AG20443 (cell line): Measurements from ENCODE around the gene WASF2.
"Not testable (repeated sequence)": the region's sequence is repeated elsewhere in the genome, so short reads cannot be mapped to it uniquely, and the experiment has no call there.

Experiments used
- DNase-seq: peaks from one replicate; pipeline ENCODE4 v3.0.0; 2012; ENCODE audit warnings: low spot score, mixed read lengths

Gene WASF2

DNA sequence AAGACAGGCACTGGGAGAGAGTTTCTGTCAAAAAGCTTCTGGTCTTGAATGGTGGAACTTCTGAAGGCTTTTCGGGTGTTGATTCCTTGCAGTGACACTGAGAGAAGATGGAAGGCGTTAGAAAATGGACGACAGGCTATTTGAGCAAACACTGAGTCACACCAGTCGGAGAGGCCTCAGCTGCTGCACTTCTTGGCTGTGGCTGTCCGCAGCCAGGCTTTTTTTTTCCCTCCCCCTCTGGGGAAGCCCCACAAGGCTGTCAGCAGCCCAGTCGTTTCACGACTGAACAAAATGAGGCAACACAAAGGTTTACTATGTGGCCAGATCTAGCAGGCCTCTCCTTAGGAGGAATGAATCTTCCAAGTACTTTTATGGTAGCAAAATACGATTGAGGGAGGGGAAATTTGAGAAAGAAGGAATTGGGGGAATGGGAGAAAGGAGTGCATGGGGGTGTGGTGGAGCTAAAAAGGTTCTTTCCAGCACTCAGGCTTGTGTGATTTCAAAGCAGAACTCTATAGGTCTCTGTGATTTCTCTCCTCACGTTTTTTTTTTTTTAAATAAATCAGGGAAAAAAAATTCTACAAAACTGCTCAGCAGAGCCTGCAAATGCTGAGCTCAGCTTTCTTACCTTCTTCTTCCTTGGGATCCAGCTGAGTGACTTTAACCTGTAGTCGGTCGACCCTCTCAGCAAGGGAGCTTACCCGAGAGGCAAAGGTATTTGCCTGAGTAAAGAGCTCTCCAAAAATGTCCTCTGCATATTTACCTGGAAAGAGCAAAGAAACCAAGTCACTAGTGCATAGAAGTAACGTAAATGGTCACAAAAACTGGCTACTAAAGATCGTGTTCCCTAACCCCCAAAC, 71.4 kb downstream of the WASF2 start:
- peak; percentile 95 for DNase-seq

DNA sequence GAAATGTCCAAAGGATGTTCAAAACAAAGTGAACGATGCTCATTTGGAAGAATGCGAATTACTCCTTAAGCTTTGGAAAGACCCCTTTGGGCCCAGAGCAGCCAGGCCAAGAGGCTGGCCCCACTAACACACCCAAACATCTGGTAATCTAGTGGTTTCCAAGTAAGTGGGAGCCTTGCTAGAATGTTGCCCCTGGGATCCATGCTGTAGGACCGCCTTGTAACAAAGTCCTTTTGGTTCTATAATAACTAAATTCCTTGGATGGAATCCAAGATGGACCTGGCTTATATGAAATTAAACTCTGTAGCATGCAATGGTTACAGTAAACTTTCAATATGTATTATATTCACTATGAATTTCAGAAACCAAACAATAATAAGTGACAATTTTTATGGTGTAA, 72.3 kb downstream of the WASF2 start:
- DNase-seq = no peak

DNA sequence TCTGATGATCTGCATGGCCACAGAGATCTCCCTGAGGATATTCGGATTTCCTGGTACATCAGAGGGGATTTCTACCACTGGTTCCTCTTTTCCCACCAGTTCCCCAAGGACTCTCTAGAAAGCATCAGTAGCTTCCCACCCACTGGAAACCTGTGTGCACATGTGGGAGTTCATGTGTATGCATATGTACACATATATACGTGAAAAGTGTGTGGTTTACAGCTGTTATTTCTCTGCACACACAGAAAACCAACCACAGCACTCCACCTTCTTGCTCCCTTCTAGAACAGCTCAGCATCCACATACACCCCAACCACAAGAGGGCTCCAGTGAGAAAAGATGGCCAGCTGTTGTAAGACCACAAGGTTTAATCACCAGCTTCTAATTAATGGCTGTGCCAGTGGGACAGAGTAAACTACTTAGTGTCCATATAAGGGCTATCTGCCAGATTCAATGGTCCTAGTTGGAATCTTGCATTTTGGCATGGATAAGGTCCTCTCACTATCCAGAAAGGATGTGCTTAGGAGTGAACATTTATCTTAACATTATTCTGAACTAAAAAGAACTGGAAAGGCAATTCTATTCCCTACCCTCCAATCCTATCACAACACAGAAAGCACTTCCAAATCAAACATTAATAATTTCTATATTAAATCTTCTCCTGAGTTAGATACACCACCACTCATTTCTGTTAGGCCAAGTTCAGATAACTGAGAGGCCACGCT, 73.4 kb downstream of the WASF2 start:
- DNase-seq = peak; percentile 59

DNA sequence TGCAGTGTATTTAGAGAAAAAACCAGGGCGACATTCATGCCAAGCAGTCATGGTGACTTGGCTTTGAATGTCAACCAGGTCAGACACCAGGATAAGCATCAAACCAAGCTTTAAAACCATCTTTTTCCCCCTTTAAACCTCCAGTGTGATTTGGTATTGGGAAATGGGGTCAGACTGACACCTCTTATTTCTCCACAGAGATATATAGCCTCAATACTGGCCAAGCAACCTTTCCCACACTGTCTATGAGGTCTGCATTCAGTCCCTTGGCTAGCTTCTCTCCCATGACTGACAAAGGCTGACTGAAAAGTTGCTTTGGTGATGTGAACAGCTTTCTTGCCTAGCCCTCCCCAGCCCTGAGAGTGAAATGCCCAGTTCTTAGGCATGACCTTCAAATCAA, 75.9 kb downstream of the WASF2 start:
- no peak for DNase-seq

DNA sequence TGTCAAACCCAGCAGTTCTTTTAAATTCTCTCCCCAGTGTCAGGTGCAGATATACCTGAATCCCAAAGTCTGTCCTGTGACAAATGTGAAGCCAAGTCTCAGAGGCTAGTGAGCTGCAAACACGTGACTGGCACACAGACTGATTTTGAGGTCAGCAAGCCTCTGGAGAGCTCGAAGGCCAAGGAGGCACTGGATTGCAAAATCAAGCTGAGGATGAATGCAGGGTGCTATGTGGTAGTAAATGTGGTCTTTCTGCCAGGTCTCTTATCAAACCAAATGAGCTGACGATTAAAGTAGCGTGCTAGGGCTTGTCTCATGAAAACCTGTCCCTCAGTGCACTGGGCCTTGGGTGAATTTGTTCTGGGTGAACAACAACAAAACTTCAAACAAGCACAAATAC, 77.0 kb downstream of the WASF2 start:
- no peak for DNase-seq

DNA sequence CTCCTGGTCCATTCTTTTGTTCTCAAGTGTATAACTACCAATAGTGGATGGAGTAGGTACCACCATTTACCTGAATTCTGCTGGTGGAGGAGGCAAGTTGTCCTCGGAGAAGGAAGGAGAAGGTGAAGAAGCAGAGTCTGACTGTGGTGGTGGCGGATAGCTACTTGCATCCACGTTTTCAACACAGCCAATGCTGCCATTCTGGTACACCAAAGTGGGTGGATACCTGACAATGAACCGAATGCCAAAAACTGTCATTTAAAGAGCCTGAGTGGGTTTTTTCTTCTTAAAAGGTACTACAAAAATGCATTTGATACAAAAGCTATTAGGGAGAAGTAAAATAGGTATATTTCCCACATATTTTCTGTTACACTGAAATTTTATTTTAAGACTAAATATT, 77.5 kb downstream of the WASF2 start:
- no peak for DNase-seq

DNA sequence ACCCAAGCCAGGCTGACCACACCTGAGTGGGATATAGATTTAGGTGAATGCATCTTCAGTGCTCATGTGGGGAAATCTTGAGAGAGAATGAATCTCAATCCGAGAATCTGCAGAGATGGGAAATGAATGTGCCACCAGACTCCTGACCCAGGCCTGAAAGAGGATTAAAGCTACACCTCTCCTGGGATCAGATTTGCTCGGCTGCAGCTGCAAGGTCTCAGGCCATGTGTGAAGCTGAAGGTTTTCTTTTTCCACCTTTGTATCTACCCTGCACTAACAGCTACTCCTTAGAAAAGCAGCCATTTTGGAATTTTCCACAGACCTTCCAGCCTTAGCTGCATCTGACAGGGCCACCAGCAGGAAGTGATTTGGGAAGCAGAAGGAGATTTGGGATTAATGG, 79.3 kb downstream of the WASF2 start:
- no peak for DNase-seq

DNA sequence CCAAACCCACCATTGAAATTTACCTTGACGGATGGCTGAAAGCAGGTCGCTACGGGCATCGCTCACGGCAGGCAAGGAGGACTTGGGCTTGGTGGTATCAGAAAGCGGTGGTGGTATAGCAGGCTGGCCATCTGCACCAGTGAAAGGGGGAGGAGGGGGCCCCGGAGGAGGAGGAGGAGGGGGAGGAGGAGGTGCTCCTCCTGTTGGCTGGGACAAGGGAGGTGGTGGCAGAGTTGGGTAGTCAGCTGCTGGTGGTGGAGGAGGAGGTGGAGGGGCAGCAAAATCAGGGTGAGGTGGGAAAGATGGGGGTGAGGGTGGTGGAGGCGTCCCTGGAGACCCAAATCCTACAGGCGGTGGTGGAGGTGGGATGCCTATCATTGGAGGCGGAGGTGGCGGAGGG, 80.3 kb downstream of the WASF2 start:
- DNase-seq = no peak

DNA sequence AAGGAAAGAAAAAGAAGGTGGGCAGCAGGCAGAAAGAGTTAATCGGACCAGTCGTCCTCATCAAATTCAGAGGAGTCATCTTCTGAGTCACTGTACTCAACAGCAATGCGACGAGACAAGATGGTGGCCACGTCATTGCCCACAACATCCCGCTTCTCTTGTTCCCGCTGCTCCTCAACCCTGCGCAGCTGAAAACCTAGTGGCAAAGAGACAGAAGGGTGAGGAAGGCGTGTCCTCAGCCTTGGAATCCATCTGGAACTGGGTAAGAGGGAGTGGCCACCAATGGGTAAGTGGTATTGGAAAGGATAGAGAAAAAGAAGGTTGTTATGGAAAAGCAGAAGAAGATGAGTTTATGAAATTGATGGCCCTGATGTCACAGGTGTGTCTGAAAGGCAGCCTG, 81.8 kb downstream of the WASF2 start:
- no peak for DNase-seq

DNA sequence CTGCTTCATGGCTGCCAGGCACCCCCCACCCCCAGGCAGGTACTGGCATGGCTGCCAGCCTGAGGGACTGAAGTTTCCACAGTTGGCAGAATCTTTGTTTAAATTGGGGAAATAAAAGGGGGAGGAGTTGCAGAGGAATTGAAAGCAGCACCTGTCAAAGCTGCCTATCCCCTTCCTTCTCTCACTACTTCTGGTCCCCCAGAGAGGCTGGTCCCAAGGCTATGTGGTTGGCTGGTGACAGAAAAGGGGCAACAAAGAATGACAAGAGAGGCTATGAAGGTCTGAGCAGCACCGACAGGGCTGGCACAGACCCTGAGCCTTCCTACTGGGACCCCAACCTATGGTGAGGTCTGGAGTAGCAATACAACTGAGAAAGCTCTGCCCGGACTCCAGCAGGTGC, 83.2 kb downstream of the WASF2 start:
- not testable (repeated sequence) for DNase-seq

DNA sequence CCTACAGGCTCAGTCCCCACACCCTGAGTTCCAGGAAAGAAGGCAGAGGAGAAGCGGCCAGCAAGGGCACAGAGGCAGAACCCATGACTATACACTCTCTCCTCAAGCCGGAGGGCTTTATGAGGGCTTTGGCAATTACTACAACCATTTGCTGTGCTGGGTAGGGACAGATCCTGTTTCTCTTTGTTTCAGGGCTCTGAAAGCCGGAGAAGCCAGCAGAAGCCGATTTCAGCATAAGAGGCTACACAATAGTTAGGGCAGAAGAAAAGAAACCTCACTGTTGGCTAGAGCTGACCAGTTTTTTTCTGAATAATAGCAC, 83.6 kb downstream of the WASF2 start:
- DNase-seq = no peak

DNA sequence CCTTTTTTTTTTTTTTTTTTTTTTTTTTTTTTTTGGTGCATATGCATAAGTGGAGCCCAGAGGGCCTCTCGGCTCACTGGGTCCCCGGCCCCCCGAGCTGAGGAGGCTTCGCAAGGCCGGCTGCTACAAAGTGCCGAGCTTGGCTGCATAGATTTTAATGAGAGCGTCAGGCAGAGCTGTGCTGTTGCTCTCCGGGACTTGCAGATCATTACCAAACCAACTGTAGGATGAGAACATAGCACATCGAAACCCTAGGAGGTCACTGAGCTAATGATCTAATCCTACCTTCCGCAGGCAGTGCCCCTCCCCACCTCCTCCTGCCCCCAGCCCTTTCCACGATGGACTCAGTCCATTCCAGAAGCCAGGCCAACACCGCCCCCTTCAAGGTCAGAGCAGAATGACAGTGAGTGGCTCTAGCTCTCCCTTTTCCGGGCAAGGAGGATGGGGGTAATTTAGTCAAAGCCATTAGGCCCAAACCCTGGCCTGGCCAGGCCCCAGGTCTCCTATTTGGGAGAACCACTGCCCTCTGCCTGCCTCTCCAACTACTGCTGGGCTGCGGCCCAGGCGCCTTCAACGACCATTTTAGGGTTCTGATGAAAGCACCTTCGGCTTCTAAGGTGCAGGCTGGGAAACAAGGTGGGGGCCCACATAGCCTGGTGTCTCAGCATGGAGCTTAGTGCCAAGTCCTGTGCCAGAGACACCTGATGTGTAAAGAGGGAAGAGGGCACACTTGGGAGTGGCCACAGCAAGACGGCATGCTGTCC, 84.2 kb downstream of the WASF2 start:
- DNase-seq = not testable (repeated sequence)

DNA sequence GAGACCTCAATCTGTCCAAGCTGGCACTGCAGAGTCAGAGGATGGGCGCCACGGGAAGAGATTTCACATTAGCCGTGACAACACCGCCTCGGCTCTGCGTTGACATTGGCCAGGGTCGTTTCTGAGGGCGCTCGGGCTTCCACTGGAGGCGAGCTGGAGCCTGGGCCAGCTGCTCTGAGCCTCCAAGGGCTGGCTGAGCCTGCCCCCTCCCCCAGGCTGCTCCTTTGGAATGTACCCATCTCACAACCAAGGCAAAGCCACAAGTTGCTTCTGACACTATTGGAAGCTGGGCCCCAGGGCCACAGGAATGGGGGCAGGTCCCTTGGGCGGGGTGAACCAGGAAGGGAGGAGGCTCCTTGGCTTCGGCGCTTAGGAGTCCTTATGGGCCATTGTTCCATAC, 84.9 kb downstream of the WASF2 start:
- peak; percentile 86 for DNase-seq

DNA sequence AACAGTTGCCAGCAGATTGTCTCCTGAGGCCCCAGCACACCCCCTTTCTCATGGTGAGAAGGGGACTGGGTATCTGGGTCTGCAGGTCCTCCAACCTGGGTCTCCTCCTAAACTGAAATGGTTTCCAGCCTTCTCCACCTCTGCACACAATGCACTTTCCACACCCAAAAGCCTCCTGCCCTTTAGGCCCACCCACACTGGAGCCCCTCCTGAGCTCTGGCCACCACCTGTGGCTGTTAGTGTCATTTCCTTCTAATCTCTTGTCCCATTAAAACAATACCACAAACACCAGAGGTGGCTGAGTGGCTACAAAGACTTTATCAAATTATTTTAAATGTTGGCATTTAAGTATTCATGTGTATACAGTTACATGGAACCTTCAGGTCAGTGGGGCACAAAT, 86.0 kb downstream of the WASF2 start:
- no peak for DNase-seq

DNA sequence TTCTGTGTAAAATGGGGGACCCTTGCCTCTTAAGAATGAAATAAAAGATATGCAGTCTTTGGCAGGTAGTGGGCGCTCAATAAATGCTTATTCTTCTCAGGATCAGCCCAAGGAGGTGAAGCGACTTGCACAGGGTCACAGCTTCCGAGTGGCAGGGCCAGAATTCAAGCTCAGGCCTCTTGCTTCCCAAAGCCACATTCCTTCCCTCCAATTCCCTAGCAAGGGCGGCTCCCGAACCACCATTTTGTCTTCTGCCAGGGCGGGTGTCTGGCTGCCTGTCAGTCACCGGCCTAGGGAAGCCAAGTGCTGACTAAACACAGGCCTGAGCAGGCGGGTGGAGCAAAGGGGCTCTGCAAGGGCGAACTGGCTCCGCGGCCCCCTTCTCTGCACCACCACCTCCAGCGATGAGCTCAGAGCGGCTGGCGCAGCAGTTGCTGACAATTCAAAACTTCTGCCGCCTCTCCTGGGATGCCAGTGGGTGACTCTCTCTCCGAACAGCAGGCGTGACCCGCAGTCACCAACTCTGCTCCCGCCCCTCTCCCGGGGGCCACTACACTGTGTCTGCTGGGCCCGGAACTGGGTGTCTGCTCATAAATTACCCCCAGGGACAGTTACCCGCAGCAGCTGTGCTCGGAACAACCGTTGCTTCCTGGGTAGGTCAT, 86.8 kb downstream of the WASF2 start:
- peak; percentile 75 for DNase-seq

DNA sequence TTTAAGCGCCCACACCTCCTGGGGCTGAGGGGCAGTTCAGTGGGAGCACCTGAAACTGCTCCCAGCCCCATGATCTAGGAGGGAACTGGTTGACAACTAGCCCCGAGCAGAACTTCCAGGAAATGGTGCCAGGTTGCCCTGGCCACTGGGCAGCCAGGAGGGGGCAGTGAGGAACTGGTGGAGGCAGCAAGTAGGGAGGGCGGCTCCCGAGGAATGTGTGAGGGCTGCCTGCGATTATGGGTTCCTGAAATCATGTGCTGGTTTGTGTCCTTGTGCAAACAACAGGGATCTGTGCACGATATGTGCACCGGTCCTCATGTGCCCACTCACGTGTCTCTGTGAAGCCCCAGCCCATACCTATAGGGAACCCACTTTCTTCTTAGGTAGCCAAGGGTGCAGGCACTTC, 87.6 kb downstream of the WASF2 start:
- DNase-seq = peak; percentile 86

DNA sequence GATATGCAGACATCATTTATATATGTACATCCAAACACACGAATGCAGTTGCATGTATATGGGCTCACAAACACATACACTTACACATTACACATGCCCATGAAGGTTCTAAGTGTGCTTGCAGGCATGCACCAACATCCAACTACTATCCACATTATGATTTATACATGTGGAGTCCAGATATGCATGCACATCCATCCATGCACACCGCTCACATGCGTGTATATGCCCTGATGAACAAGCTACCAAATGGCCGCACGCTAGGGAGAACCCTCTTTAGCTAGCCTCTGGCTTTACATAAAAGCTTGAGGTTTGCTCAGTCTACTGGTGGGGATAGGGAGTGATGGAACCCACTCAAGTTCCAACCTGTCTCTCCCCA, 89.0 kb downstream of the WASF2 start:
- no peak for DNase-seq

DNA sequence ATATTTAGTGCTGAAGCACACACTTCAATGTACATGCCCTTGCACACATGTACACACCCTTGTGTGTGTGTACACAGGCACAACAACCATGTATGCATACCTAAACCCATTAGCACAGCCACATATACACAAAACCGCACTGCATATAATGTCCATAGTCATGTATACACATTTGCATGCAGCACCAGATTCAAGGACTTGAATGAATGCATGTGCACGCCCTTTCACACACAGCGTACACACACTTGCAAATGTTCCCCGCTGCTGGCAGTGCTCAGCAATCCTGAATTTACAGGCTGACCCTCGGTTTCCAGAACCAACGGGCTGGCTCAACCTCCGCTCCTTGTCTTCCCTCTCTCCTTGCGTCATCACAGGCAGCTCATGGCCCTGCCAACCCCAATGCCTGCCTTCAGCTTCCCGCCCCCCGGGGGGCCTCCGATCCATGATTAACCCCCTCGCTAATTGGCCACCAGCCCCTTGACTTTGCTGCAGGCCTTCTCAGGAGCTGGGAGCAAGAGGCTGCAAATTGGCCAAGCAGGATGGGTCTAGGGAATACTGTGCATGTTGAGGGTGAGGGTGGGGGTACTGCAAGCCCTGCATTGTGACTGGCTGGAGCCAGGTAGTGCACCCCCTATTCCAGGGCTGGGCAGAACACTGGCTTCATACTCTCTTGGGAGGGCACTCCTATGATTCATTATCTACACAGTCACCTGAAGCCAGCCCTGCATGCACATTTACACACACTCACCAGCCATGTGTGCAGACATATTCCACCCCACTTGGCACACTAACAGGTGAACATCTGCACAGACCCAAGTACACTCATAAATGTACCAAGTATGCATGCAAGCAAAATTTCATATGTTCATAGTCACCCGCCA, 89.6 kb downstream of the WASF2 start:
- peak; percentile 41 for DNase-seq

DNA sequence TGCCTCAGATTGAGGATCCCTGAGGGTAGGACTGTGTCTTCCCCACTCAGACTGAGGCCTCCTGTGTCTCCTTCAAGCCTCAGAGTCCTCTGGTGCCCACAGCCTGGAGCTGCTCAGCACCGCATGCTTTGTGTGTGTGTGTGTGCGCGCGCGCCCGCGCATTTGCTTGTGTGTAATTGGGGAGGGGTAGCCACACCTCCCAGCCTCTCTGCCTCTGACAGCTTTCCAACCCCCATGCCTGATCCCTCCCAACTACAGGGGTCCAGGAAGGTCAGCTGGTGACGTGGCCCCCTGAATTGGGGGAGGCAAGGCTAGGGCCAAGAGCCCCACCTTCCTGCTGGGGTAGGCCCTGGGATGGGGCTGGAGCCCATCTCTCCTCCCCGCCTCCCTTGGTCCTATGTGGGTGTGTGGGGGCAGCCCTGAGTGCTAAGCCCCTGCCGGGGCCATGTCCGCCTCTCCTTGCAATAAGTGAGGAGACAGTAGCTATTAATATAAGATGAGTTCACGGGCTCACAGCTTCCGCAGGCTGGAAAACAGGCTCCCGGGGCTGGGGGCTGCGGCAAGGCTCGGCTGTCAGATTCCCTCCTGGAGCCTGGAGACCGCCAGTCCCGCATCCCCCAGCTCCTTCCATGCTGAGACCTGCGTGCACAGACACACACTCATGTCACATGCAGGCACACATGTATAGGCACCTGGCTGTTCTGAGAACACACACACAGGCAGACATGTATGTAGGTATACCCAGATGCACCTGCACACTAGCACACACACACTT, 90.5 kb downstream of the WASF2 start:
- no peak for DNase-seq

DNA sequence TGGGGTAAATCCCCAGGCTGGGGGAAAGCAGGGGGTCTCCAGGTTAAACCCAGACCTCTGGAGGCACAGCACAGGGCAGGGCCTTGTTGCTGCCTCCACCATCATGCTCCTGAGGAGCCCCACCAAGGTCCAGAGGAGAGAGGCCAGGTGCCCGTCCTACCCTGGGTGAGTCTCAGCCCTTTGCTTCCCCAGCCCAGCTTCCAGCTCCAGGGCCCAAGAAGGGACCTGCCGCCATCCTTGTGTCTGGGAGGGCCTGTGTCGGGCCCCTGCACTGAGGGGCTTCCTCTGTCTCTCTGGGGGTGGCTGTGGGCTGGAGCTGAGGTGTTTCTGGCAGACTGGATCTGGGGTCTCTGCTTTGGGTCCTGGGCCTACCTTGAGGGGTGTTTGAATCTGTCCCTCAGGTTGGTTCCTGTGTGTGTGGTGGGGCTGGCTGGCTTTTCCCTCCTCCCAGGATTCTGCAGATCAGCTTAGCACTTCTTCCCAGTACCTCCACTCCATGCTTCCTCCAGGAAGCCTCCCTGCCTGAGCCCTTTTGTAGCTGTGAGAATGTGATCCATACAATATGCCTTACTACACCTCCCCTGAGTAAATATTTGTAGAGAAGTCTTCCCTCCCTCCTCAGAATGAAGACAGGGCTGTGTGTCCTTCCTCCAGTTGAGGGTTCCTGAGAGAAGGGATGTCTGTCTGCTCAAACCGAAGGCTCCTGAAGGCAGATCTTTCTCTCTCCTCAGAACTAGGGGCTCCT, 91.4 kb downstream of the WASF2 start:
- DNase-seq = no peak
